Head of caudate nucleus (tissue), 42 donors: ENCODE measurements around the gene RCOR1.
"Not testable (repeated sequence)": the region's sequence is repeated elsewhere in the genome, so short reads cannot be mapped to it uniquely, and the experiment has no call there.

Experiments used
- DNase-seq, 42 donors: peaks; one replicate each; pipeline versions ENCODE4 v3.0.0 to v3.0.0-alpha.2; 2020 to 2021; ENCODE audit warnings: mixed read lengths in 7 of 42
- intact Hi-C: fragments of 100-400 bp; cut with DNase I; formaldehyde crosslinking; loops from one replicate; pipeline ENCODE4 v1.15.0; 2022

Gene RCOR1

GRCh38 chr14:102568115-102568614 is 24.3 kb upstream of the RCOR1 start:
- intact Hi-C loops = no loop called here
- DNase-seq = no peak

- intact Hi-C loops = no loop called here
- DNase-seq = no peak
Measured at GRCh38 chr14:102570334-102570995, 22.0 kb upstream of the RCOR1 start.

GRCh38 chr14:102571043-102571442 is 21.4 kb upstream of the RCOR1 start:
- no peak for DNase-seq
- intact Hi-C loops = no loop called here

- DNase-seq = no peak
- intact Hi-C loops = no loop called here
Measured at GRCh38 chr14:102571478-102572042, 20.9 kb upstream of the RCOR1 start.

GRCh38 chr14:102573161-102573560 is 19.3 kb upstream of the RCOR1 start:
- intact Hi-C loops, DNase-seq: not testable (repeated sequence)

- no peak for DNase-seq
- intact Hi-C loops = no loop called here
Measured at GRCh38 chr14:102573591-102574046, 18.8 kb upstream of the RCOR1 start.

GRCh38 chr14:102574281-102575159 is 17.9 kb upstream of the RCOR1 start:
- no peak for DNase-seq
- intact Hi-C loops = no loop called here

- intact Hi-C loops = no loop called here
- no peak for DNase-seq
Measured at GRCh38 chr14:102575160-102575845, 17.1 kb upstream of the RCOR1 start.

GRCh38 chr14:102575846-102576428 is 16.5 kb upstream of the RCOR1 start:
- intact Hi-C loops, DNase-seq: not testable (repeated sequence)

- intact Hi-C loops = no loop called here
- no peak for DNase-seq
Measured at GRCh38 chr14:102578821-102579220, 13.6 kb upstream of the RCOR1 start.

GRCh38 chr14:102579696-102580549 is 12.5 kb upstream of the RCOR1 start:
- DNase-seq = no peak
- intact Hi-C loops = no loop called here

- DNase-seq = no peak
- intact Hi-C loops = no loop called here
Measured at GRCh38 chr14:102580550-102581110, 11.8 kb upstream of the RCOR1 start.

- DNase-seq = no peak
- intact Hi-C loops = no loop called here
Measured at GRCh38 chr14:102581193-102581592, 11.3 kb upstream of the RCOR1 start.

GRCh38 chr14:102583726-102584125 is 8.7 kb upstream of the RCOR1 start:
- DNase-seq = no peak
- intact Hi-C loops = no loop called here

- DNase-seq = no peak
- intact Hi-C loops = no loop called here
Measured at GRCh38 chr14:102584871-102585869, 7.3 kb upstream of the RCOR1 start.

- intact Hi-C loops = no loop called here
- no peak for DNase-seq
Measured at GRCh38 chr14:102586420-102587104, 5.9 kb upstream of the RCOR1 start.
